Measurements from ENCODE around the gene AKT1. TPM values are rescaled to one million over a fixed set of nuclear protein-coding genes. Genes with fewer than 3 reads are reported as not detected.

The AKT1 gene
- total and polyA plus RNA-seq, 2 experiments from 2014 or later, result 16.9 to 164 TPM

DNA sequence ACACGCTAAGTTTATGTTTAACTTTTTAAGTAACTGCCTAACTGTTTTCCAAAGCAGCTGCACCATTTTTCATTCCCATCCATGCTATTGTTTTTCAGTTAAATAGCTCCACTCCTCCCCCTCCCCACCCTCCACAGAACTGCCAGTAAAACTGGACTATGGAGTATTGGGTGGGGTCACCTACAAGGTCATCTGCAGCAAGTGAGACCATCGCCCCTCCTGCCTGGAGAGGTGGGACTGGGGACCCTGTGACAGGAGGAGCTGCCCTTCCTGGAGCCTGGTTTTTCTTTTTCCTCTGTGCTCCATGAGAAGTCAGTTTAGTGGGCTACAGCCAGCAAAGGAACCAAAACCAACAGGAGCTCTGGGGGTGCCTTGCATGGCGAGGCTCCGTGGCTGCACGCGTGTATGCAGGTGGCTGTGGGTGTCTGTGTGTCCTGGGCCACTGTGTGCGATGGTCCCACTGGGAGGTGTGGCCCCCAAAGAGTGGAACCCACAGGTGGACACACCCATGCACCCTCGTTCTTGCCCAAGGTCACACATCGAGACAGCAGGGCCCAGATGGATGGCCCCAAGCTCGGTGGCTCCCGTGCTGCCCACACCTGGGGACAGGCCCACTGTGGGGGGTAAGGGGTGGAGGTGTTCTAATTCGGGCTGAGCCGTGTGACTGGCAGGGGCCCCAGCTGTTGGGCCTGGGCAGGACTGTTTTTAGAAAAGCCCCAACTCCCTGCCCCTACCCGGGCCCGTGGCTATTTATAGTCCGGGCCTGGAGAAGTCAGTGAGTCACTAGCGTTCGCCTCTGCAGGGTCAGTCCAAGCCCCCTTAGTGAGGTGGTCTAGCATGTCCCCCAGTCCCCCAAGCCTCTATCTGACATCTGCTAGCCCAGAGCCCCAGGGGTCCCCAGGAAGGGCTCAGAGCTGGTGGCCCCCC, 73.8 kb downstream of the AKT1 start:
- no peak overlapping the region for H3K27ac ChIP-seq
- H3K4me3 ChIP-seq, result no peak overlapping the region
- no peaks in the 10 kb centered on the region for H3K9me2 ChIP-seq (ENCODE audit: insufficient read depth)
- no peaks in the 10 kb centered on the region for H3F3A ChIP-seq (ENCODE audit: insufficient read depth)
- H3K9ac ChIP-seq, result no peak overlapping the region
- H3K4me1 ChIP-seq (ENCODE audit: insufficient read depth), result peaks cover 8% of the 10 kb centered on the region; the same call in 1 of the 2 replicates
- H3K27me3 ChIP-seq (replicated peaks; ENCODE audit: insufficient read depth), result no peaks in the 10 kb centered on the region
- no peaks in the 10 kb centered on the region for H4K20me1 ChIP-seq (ENCODE audit: insufficient read depth)
- in situ Hi-C loops (cut with MboI), result no loop called here
- H2AFZ ChIP-seq, result no peak overlapping the region
- H3K9me3 ChIP-seq (ENCODE audit: low read depth), result no peaks in the 10 kb centered on the region
- no peak overlapping the region for H3K4me2 ChIP-seq (ENCODE audit: unreplicated experiment)
- H3K36me3 ChIP-seq (ENCODE audit: low read depth), result no peaks in the 10 kb centered on the region
- H3K79me2 ChIP-seq (ENCODE audit: insufficient read depth), result no peaks in the 10 kb centered on the region
- no peak for TF ChIP-seq EZH2phosphoT487 (IDR thresholded peaks at IDR 0.05; ENCODE audit: insufficient read depth, low read depth)
- no peak for TF ChIP-seq EZH2 (IDR thresholded peaks at IDR 0.05; ENCODE audit: insufficient read depth, poor library complexity, severe bottlenecking)
- peak; percentile 27 for DNase-seq
- 84 to 85% methylated on average over 17 to 18 of the region's 18 CpGs for WGBS, 2 experiments (ENCODE audit: low coverage in 1 of 2, low lambda C conversion rate in 2 of 2, missing lambda C conversion rate in 2 of 2)

Other genes starting within 250 kb of the AKT1 start
- not detected in 2 replicates for gene C14orf180, start 216.0 kb downstream of the AKT1 start, total RNA-seq (2014; rRNA removed; shearing (Covaris generic))
- gene C14orf180, start 216.0 kb downstream of the AKT1 start, polyA plus RNA-seq (2016; fragmentation: Nextera tagmentation; extraction: Ambion mirVana), result not detected in 2 replicates
- gene TMEM179, start 191.0 kb downstream of the AKT1 start, total RNA-seq (2014; rRNA removed; shearing (Covaris generic)), result not detected in 2 replicates
- gene TMEM179, start 191.0 kb downstream of the AKT1 start, polyA plus RNA-seq (2016; fragmentation: Nextera tagmentation; extraction: Ambion mirVana), result not detected in 2 replicates
- gene INF2, start 106.1 kb downstream of the AKT1 start, total RNA-seq (2014; rRNA removed; shearing (Covaris generic)), result 53.3 and 62.1 TPM in 2 replicates
- gene INF2, start 106.1 kb downstream of the AKT1 start, polyA plus RNA-seq (2016; fragmentation: Nextera tagmentation; extraction: Ambion mirVana), result 23.0 and 24.2 TPM in 2 replicates
- 3.7 and 4.7 TPM in 2 replicates for gene ADSS1, start 71.5 kb downstream of the AKT1 start, total RNA-seq (2014; rRNA removed; shearing (Covaris generic))
- gene ADSS1, start 71.5 kb downstream of the AKT1 start, polyA plus RNA-seq (2016; fragmentation: Nextera tagmentation; extraction: Ambion mirVana), result 6.6 and 7.1 TPM in 2 replicates
- 148 and 174 TPM in 2 replicates for gene SIVA1, start 42.6 kb downstream of the AKT1 start, total RNA-seq (2014; rRNA removed; shearing (Covaris generic))
- 132 and 141 TPM in 2 replicates for gene SIVA1, start 42.6 kb downstream of the AKT1 start, polyA plus RNA-seq (2016; fragmentation: Nextera tagmentation; extraction: Ambion mirVana)
- 2.4 and 6.2 TPM in 2 replicates for gene ZBTB42, start 5.4 kb upstream of the AKT1 start, total RNA-seq (2014; rRNA removed; shearing (Covaris generic))
- 0.56 and 0.75 TPM in 2 replicates for gene ZBTB42, start 5.4 kb upstream of the AKT1 start, polyA plus RNA-seq (2016; fragmentation: Nextera tagmentation; extraction: Ambion mirVana)
- gene CEP170B, start 69.5 kb upstream of the AKT1 start, total RNA-seq (2014; rRNA removed; shearing (Covaris generic)), result 23.3 and 24.5 TPM in 2 replicates
- 2.5 and 2.7 TPM in 2 replicates for gene CEP170B, start 69.5 kb upstream of the AKT1 start, polyA plus RNA-seq (2016; fragmentation: Nextera tagmentation; extraction: Ambion mirVana)
- gene PLD4, start 129.1 kb upstream of the AKT1 start, total RNA-seq (2014; rRNA removed; shearing (Covaris generic)), result not detected in 2 replicates
- not detected in 2 replicates for gene PLD4, start 129.1 kb upstream of the AKT1 start, polyA plus RNA-seq (2016; fragmentation: Nextera tagmentation; extraction: Ambion mirVana)
- 58.0 and 64.9 TPM in 2 replicates for gene AHNAK2, start 182.6 kb upstream of the AKT1 start, total RNA-seq (2014; rRNA removed; shearing (Covaris generic))
- 38.3 and 38.9 TPM in 2 replicates for gene AHNAK2, start 182.6 kb upstream of the AKT1 start, polyA plus RNA-seq (2016; fragmentation: Nextera tagmentation; extraction: Ambion mirVana)
- gene CLBA1, start 190.0 kb upstream of the AKT1 start, total RNA-seq (2014; rRNA removed; shearing (Covaris generic)), result 10.4 and 13.5 TPM in 2 replicates
- gene CLBA1, start 190.0 kb upstream of the AKT1 start, polyA plus RNA-seq (2016; fragmentation: Nextera tagmentation; extraction: Ambion mirVana), result 7.7 and 11.5 TPM in 2 replicates
- gene CDCA4, start 225.3 kb upstream of the AKT1 start, total RNA-seq (2014; rRNA removed; shearing (Covaris generic)), result 25.5 and 27.5 TPM in 2 replicates
- 24.0 and 26.8 TPM in 2 replicates for gene CDCA4, start 225.3 kb upstream of the AKT1 start, polyA plus RNA-seq (2016; fragmentation: Nextera tagmentation; extraction: Ambion mirVana)